Testis (tissue), 3 donors: ENCODE results near the gene CD96. TPM values are rescaled to one million over a fixed set of nuclear protein-coding genes. Genes with fewer than 3 reads are reported as not detected.

Experiments
- DNase-seq: peaks from one replicate; pipeline ENCODE4 v3.0.0-alpha.2; 2019
- H3K27ac ChIP-seq, 2 donors: fragments of 200-600 bp; sonication (generic); one replicate each; pipeline ENCODE4 v1.5.1; 2019
- H3K27me3 ChIP-seq: fragments of 200-600 bp; sonication (generic); one replicate; pipeline ENCODE4 v1.5.1; 2019
- H3K36me3 ChIP-seq: fragments of 200-600 bp; sonication (generic); one replicate; pipeline ENCODE4 v1.5.1; 2017; ENCODE audit warnings: low read depth; ENCODE audit errors: missing control alignments
- H3K4me1 ChIP-seq: fragments of 200-600 bp; sonication (generic); one replicate; pipeline ENCODE4 v1.5.1; 2019
- H3K4me3 ChIP-seq, 2 donors: fragments of 200-600 bp; sonication (generic); one replicate each; pipeline ENCODE4 v1.5.1; 2017 to 2019
- H3K9me3 ChIP-seq: fragments of 200-600 bp; sonication (generic); one replicate; pipeline ENCODE4 v1.5.1; 2017
- CTCF ChIP-seq, 3 experiments: fragments of 450-650 bp in 2 of 3; fragments of 200-600 bp in 1 of 3; sonication (generic) in 1 of 3; IDR thresholded peaks; one replicate each; pipeline ENCODE4 v1.5.1; 2016 to 2019; ENCODE audit warnings: antibody characterized with exemption in 3 of 3, mild to moderate bottlenecking in 2 of 3, moderate library complexity in 1 of 3
- POLR2A ChIP-seq: fragments of 450-650 bp; IDR thresholded peaks from one replicate; pipeline ENCODE4 v1.6.1; 2017; ENCODE audit warnings: antibody characterized with exemption, mild to moderate bottlenecking, moderate library complexity
- WGBS, 2 donors: methylation state at CpG; one replicate each; pipeline ENCODE4 v1.1.5; 2018; 5-methylcytosine and 5-hydroxymethylcytosine counted together
- intact Hi-C: fragments of 100-400 bp; cut with DNase I; formaldehyde crosslinking; loops from one replicate; pipeline ENCODE4 v1.15.1; 2023; ENCODE audit warnings: low total_unique reads
- polyA plus RNA-seq: library from polyadenylated mRNA; stranded (reverse); fragments of 350-450 nt; fragmentation: Illumina TruSeq; extraction: RNeasy Lipid Tissue Mini Kit (QIAGEN cat#74804); gene quantifications from one replicate; pipeline ENCODE4 v1.2.3, GENCODE V29; 2014; ENCODE audit warnings: low read depth, low replicate concordance; ENCODE audit not compliant: insufficient read depth
- total RNA-seq, 2 donors: library from RNA; depleted of rRNA; stranded (reverse); fragments of >200 nt; gene quantifications; one replicate each; pipeline ENCODE4 v1.2.3, GENCODE V29; 2016

The CD96 gene
- total and polyA plus RNA-seq, 3 donors from 2014 or later = 0.16 to 1.5 (median 0.99) TPM

GRCh38 chr3:111594205-111594604 lies 52.2 kb downstream of the CD96 start:
- 90 to 96% methylated on average over 2 of the region's 2 CpGs for WGBS, 2 donors
- no peak overlapping the region for H3K4me3 ChIP-seq

GRCh38 chr3:111594781-111595180 lies 52.8 kb downstream of the CD96 start:
- Histone ChIP-seq H3K4me1 (no peaks in the 10 kb centered on the region), H3K9me3 (no peaks in the 10 kb centered on the region), H3K27ac (no peak overlapping the region), H3K27me3 (no peaks in the 10 kb centered on the region), H3K4me3 (no peak overlapping the region), H3K36me3 (no peaks in the 10 kb centered on the region)
- WGBS, 2 donors = 0% methylated on average over 1 of the region's 1 CpG
- TF ChIP-seq CTCF (IDR thresholded peaks at IDR 0.05) = no peak
- no peak for TF ChIP-seq POLR2A
- intact Hi-C loops = no loop called here
- DNase-seq = no peak

More at GRCh38 chr3:111594205-111594604, 52.2 kb downstream of the CD96 start:
- TF ChIP-seq POLR2A = no peak
- no peak for TF ChIP-seq CTCF (IDR thresholded peaks at IDR 0.05)
- Histone ChIP-seq H3K27me3 (no peaks in the 10 kb centered on the region), H3K27ac (no peak overlapping the region), H3K9me3 (no peaks in the 10 kb centered on the region), H3K36me3 (no peaks in the 10 kb centered on the region), H3K4me1 (no peaks in the 10 kb centered on the region)
- DNase-seq = no peak
- intact Hi-C loops = no loop called here

GRCh38 chr3:111595232-111595631 lies 53.2 kb downstream of the CD96 start, which contains the start of gene ZBED2:
Gene ZBED2 (minus strand): TSS chr3:111595346. CDS start chr3:111594201, 1,145 bp downstream.
- H3K4me3 ChIP-seq = no peak within 1 kb of the TSS
- WGBS, 2 donors = 93 to 94% methylated on average over 2 of the region's 2 CpGs
- DNase-seq = no peak
- no peaks in the 10 kb centered on the region for H3K4me1 ChIP-seq
- H3K27ac ChIP-seq = no peak within 1 kb of the TSS
- H3K9me3 ChIP-seq = no peaks in the 10 kb centered on the region
- H3K36me3 ChIP-seq = no peaks in the 10 kb centered on the region
- intact Hi-C loops = no loop called here
- H3K27me3 ChIP-seq = no peaks in the 10 kb centered on the region
- TF ChIP-seq POLR2A (no peak), CTCF (IDR thresholded peaks at IDR 0.05) (no peak)

GRCh38 chr3:111596328-111596727 lies 54.3 kb downstream of the CD96 start:
- intact Hi-C loops = no loop called here
- no peaks in the 10 kb centered on the region for H3K9me3 ChIP-seq
- H3K27me3 ChIP-seq = no peaks in the 10 kb centered on the region
- no peak overlapping the region for H3K4me3 ChIP-seq
- DNase-seq = no peak
- no peaks in the 10 kb centered on the region for H3K36me3 ChIP-seq
- whole genome bisulfite sequencing, 2 donors = 88 to 92% methylated on average over 4 of the region's 4 CpGs
- TF ChIP-seq CTCF (IDR thresholded peaks at IDR 0.05) (no peak), POLR2A (no peak)
- H3K4me1 ChIP-seq = no peaks in the 10 kb centered on the region
- H3K27ac ChIP-seq = no peak overlapping the region

GRCh38 chr3:111598139-111598538 lies 56.1 kb downstream of the CD96 start:
- Histone ChIP-seq H3K27me3 (no peaks in the 10 kb centered on the region), H3K4me3 (no peak overlapping the region), H3K9me3 (no peaks in the 10 kb centered on the region), H3K36me3 (no peaks in the 10 kb centered on the region), H3K4me1 (no peaks in the 10 kb centered on the region), H3K27ac (no peak overlapping the region)
- TF ChIP-seq POLR2A (no peak), CTCF (IDR thresholded peaks at IDR 0.05) (no peak)
- intact Hi-C loops = no loop called here
- 53 to 71% methylated on average over 1 of the region's 1 CpG for WGBS, 2 donors
- DNase-seq = no peak
